Fibroblast of pulmonary artery (primary cell): ENCODE results near the gene IL34.
"Not testable (repeated sequence)": the region's sequence is repeated elsewhere in the genome, so short reads cannot be mapped to it uniquely, and the experiment has no call there.

Experiments used
- DNase-seq: peaks from one replicate; pipeline ENCODE4 v3.0.0-alpha.2; 2010; ENCODE audit warnings: low read depth
- H3K4me3 ChIP-seq: replicated peaks from 2 replicates; pipeline ENCODE4 v1.5.1; 2011; ENCODE audit warnings: low read depth, mild to moderate bottlenecking, control low read depth, low read length, moderate library complexity
- TF ChIP-seq, protein P1 (sequence below): IDR thresholded peaks from 2 replicates; pipeline ENCODE4 v1.5.1; 2011; ENCODE audit warnings: mild to moderate bottlenecking, control low read depth, low read length, inconsistent platforms; ENCODE audit errors: missing control alignments

IL34 gene

DNA sequence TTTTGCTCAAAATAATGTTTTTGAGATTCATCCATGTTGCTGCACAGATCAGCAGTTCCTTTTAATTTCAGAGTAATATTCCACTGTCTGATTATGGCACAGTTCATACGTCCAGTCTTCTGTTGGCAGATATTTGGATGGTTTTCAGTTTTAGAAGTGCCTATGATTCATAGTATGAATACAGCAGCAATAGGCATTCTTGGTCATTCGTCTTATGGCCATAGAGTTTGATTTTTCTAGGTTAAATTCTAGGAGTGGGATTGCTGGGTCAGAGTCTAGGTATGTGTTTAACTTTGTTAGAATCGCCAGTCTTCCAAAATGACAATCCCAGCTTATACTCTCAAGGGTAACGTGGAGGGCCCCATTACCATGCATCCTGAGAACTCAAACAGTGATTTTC is 11.5 kb upstream of the IL34 start:
- TF ChIP-seq, protein P1, sequence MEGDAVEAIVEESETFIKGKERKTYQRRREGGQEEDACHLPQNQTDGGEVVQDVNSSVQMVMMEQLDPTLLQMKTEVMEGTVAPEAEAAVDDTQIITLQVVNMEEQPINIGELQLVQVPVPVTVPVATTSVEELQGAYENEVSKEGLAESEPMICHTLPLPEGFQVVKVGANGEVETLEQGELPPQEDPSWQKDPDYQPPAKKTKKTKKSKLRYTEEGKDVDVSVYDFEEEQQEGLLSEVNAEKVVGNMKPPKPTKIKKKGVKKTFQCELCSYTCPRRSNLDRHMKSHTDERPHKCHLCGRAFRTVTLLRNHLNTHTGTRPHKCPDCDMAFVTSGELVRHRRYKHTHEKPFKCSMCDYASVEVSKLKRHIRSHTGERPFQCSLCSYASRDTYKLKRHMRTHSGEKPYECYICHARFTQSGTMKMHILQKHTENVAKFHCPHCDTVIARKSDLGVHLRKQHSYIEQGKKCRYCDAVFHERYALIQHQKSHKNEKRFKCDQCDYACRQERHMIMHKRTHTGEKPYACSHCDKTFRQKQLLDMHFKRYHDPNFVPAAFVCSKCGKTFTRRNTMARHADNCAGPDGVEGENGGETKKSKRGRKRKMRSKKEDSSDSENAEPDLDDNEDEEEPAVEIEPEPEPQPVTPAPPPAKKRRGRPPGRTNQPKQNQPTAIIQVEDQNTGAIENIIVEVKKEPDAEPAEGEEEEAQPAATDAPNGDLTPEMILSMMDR: no peak
- DNase-seq: peak; percentile 69
- H3K4me3 ChIP-seq: no peak overlapping the region

DNA sequence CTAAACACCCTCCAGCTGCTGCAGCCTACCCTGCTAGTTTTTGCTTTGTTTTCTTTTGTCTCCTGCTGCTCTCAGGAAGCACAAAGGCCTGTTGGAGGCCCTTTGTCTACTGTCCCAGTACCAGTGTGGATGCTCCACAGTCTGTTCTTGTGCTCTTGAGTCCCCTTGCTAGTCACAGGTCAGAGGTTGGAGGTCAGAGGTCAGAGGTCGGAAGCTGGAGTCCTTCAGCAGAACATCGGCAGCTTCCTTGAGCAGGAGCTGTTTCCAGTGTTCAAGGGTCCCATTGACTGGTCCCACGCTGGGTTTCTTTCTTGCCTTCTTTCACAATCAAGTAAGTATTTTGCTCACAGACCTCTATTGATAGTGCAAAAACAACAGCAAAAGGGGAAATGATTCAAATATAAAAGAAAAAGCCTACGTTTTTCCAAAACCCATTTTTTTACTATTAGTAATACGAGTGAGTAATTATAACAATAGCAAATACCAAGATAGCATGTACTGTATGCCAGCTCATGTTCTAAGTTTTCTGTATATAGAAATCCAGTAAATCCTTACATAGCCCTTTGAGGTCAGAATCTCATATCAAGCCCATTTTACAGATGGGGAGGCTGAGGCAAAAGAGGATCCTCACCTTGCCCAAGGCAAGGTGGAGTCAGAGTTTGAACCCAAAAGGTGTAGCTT is 10.9 kb upstream of the IL34 start:
- TF ChIP-seq, protein P1: no peak
- peak overlapping the region; percentile 2 for H3K4me3 ChIP-seq
- peak; percentile 93 for DNase-seq

DNA sequence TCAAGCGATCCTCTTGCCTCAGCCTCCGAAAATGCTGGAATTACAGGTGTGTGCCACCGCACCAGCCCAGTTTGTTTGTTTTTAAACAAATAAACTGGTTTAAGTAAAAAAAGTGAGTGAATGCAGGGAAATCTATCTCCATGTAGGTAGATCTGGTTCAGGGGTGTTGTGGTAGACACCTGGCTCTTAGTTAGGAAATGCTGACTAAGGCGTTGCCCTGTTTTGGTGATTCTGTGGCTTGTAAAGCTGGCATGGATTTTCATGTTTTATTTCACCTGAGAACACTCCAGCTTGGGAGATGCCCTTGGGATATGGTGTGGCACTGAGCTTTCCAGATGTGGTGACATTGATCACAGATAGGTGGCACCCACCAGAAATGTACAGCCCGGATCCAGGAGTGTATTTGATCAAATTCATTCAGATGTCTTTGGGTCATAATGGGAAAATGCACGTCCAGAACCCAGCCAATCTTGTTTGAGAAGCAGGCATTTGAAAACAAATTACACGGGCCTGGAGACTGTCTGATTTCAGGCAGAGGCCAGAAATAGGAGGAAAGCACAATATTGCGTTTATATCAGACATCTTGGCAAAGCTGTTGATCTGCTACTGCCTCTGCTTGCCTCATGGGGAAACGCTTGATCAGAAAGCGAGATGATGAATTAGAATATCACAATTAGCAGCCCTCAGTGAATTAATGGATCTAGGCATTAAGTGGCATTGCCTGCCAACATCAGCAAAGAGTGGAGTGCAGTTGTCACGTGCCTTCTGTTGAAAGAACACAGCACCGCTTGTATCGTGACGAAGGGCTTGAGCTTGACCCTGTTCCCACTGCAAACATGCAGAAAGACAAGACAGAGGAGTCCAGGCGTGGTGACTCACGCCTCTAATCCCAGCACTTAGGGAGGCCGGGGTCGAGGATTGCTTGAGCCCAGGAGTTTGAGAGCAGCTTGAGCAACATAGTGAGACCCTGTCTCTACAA is 7.3 kb upstream of the IL34 start:
- peak; percentile 88 for DNase-seq
- H3K4me3 ChIP-seq: no peak overlapping the region
- TF ChIP-seq, protein P1: peak; percentile 4

DNA sequence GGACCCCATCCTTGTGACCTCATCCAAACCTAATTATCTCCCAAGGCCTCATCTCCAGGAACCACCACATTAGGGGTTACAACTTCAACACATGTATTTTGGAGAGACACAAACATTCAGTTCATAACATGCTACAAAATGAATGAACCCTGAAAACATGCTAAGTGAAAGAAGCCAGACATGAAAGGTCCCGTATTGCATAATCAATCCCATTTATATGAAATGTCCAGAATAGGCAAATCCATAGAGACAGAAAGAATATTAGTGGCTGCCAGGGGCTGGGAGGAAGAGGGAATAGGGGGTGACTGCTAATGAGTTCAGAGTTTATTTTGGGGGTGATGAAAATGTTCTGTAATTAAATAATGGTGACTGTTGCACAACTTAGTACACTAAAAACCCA is 3.7 kb upstream of the IL34 start:
- no peak overlapping the region for H3K4me3 ChIP-seq
- DNase-seq: no peak
- TF ChIP-seq, protein P1: no peak

DNA sequence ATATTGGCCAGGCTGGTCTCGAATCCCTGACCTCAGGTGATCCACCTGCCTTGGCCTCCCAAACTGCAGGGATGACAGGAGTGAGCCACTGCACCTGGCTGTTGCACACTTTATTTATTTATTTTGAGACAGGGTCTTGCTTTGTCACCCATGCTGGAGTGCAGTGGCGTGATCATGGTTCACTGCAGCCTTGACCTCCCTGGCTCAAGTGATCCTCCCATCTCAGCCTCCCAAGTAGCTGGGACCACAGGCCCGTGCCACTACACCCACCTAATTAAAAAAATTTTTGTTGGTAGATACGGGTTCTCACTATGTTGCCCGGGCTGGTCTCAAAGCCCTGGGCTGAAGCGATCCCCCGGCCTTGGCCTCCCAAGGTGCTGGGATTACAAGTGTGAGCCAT is 3.1 kb upstream of the IL34 start:
- H3K4me3 ChIP-seq, DNase-seq: not testable (repeated sequence)

DNA sequence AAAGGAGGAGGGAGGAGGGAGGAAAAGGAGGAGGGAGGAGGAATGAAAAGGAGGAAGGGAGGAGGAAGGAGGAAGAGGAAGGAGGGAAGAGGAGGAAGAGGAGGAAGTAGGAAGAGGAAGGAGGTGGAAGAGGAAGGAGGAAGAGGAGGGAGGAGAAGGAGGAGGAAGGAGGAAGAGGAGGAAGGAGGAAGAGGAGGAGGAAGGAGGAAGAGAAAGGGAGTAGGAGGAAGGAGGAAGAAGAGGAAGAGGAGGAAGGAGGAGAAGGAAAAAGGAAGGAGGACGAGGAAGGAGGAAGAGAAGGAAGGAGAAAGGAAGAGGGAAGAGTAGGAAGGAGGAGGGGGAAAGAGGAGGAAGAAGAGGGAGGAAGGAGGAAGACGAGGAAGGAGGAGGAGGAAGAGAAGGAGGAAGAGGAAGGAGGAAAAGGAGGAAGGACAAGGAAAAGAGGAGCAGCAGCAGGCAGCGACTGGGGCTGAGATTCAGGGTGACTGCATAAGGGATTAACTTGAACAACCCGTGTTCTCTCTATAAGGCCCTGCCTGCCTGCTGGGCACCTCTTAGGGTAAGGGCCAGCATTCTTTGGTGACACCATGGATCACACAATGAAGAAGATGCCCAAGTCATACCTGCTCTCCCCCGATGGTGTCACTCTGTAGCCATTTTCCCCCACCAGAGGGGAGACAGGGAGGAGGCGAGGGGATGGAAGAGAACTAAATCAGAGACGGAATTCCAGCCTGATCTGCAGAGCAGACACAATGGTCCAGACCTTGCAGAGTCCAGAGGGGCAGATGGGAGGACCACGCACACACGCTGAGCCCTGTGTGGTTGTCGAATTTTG is 1.4 kb upstream of the IL34 start:
- TF ChIP-seq, protein P1: no peak
- no peak for DNase-seq
- no peak overlapping the region for H3K4me3 ChIP-seq
